Mucosa of rectum (tissue), 2 donors: Measurements from ENCODE around the gene MTUS2.

Experiments used
- H3K27ac ChIP-seq, 2 donors: one replicate each; pipeline ENCODE4 v1.7.0; 2013; ENCODE audit warnings: inconsistent platforms in 2 of 2, low read depth in 2 of 2, low read length in 2 of 2
- H3K27me3 ChIP-seq, 2 donors: one replicate each; pipeline ENCODE4 v1.7.0; 2013; ENCODE audit warnings: low read length in 2 of 2; ENCODE audit not compliant: control insufficient read depth in 2 of 2, insufficient read depth in 2 of 2
- H3K36me3 ChIP-seq, 2 donors: one replicate each; pipeline ENCODE4 v1.7.0; 2013; ENCODE audit warnings: low read length in 2 of 2; ENCODE audit not compliant: control insufficient read depth in 2 of 2, insufficient read depth in 2 of 2
- H3K4me1 ChIP-seq, 2 donors: one replicate each; pipeline ENCODE4 v1.7.0; 2013; ENCODE audit warnings: low read length in 2 of 2, mild to moderate bottlenecking in 1 of 2; ENCODE audit not compliant: control insufficient read depth in 2 of 2, insufficient read depth in 2 of 2
- H3K4me3 ChIP-seq, 2 donors: one replicate each; pipeline ENCODE4 v1.7.0; 2013; ENCODE audit warnings: low read length in 2 of 2
- H3K9ac ChIP-seq, 2 donors: one replicate each; pipeline ENCODE4 v1.7.0; 2013; ENCODE audit warnings: low read length in 2 of 2, low read depth in 1 of 2, mild to moderate bottlenecking in 1 of 2
- H3K9me3 ChIP-seq, 2 donors: one replicate each; pipeline ENCODE4 v1.7.0; 2013; ENCODE audit warnings: low read length in 2 of 2; ENCODE audit not compliant: control insufficient read depth in 2 of 2
- donor health status: healthy.
- donor health status: Normal muscosa, but diverticular disease.

Gene MTUS2

GRCh38 chr13:29137016-29137415 is 316.9 kb downstream of the MTUS2 start:
- Histone ChIP-seq H3K9me3 (peaks cover 0 to 2% of the 10 kb centered on the region in 2 donors), H3K27ac (no peak overlapping the region), H3K36me3 (no peaks in the 10 kb centered on the region), H3K27me3 (no peaks in the 10 kb centered on the region), H3K4me1 (no peaks in the 10 kb centered on the region), H3K4me3 (no peak overlapping the region), H3K9ac (no peak overlapping the region)

- no peaks in the 10 kb centered on the region for H3K36me3 ChIP-seq
- no peaks in the 10 kb centered on the region for H3K4me1 ChIP-seq
- no peak overlapping the region for H3K27ac ChIP-seq
- no peaks in the 10 kb centered on the region for H3K27me3 ChIP-seq
- no peak overlapping the region for H3K4me3 ChIP-seq
- no peak overlapping the region for H3K9ac ChIP-seq
- peaks cover 0 to 2% of the 10 kb centered on the region in 2 donors for H3K9me3 ChIP-seq
Observed at GRCh38 chr13:29137995-29138394, 317.9 kb downstream of the MTUS2 start.

GRCh38 chr13:29140277-29140676 is 320.1 kb downstream of the MTUS2 start:
- Histone ChIP-seq H3K4me3 (no peak overlapping the region), H3K9me3 (peaks cover 0 to 2% of the 10 kb centered on the region in 2 donors), H3K4me1 (no peaks in the 10 kb centered on the region), H3K9ac (no peak overlapping the region), H3K36me3 (no peaks in the 10 kb centered on the region), H3K27ac (no peak overlapping the region), H3K27me3 (no peaks in the 10 kb centered on the region)

- no peaks in the 10 kb centered on the region for H3K9me3 ChIP-seq
- no peaks in the 10 kb centered on the region for H3K36me3 ChIP-seq
Observed at GRCh38 chr13:29143847-29144246, 323.7 kb downstream of the MTUS2 start.

GRCh38 chr13:29154390-29154789 is 334.3 kb downstream of the MTUS2 start:
- Histone ChIP-seq H3K27ac (no peak overlapping the region), H3K36me3 (no peaks in the 10 kb centered on the region), H3K4me1 (no peaks in the 10 kb centered on the region), H3K4me3 (no peak overlapping the region), H3K27me3 (no peaks in the 10 kb centered on the region), H3K9me3 (peaks cover 3 to 5% of the 10 kb centered on the region in 2 donors), H3K9ac (no peak overlapping the region)

More at GRCh38 chr13:29143847-29144246, 323.7 kb downstream of the MTUS2 start:
- Histone ChIP-seq H3K4me1 (no peaks in the 10 kb centered on the region), H3K9ac (no peak overlapping the region), H3K27ac (no peak overlapping the region), H3K27me3 (no peaks in the 10 kb centered on the region), H3K4me3 (no peak overlapping the region)

GRCh38 chr13:29156136-29156535 is 336.0 kb downstream of the MTUS2 start:
- Histone ChIP-seq H3K36me3 (no peaks in the 10 kb centered on the region), H3K4me1 (no peaks in the 10 kb centered on the region), H3K27ac (no peak overlapping the region), H3K4me3 (no peak overlapping the region), H3K9ac (no peak overlapping the region), H3K9me3 (peaks cover 3 to 5% of the 10 kb centered on the region in 2 donors), H3K27me3 (no peaks in the 10 kb centered on the region)

- no peak overlapping the region for H3K4me3 ChIP-seq
- no peaks in the 10 kb centered on the region for H3K27me3 ChIP-seq
- H3K27ac ChIP-seq: no peak overlapping the region
- H3K9me3 ChIP-seq: peaks cover 0 to 6% of the 10 kb centered on the region in 2 donors
- no peaks in the 10 kb centered on the region for H3K36me3 ChIP-seq
- no peak overlapping the region for H3K9ac ChIP-seq
- H3K4me1 ChIP-seq: no peaks in the 10 kb centered on the region
Observed at GRCh38 chr13:29159871-29160270, 339.7 kb downstream of the MTUS2 start.

- H3K9me3 ChIP-seq: peaks cover 0 to 8% of the 10 kb centered on the region in 2 donors
- no peak overlapping the region for H3K9ac ChIP-seq
- H3K4me1 ChIP-seq: no peaks in the 10 kb centered on the region
- no peak overlapping the region for H3K27ac ChIP-seq
- no peaks in the 10 kb centered on the region for H3K36me3 ChIP-seq
- H3K4me3 ChIP-seq: no peak overlapping the region
- H3K27me3 ChIP-seq: no peaks in the 10 kb centered on the region
Observed at GRCh38 chr13:29160862-29161261, 340.7 kb downstream of the MTUS2 start.

- Histone ChIP-seq H3K27ac (no peak overlapping the region), H3K27me3 (no peaks in the 10 kb centered on the region), H3K4me3 (no peak overlapping the region), H3K36me3 (no peaks in the 10 kb centered on the region), H3K9me3 (peaks cover 0 to 8% of the 10 kb centered on the region in 2 donors), H3K9ac (no peak overlapping the region), H3K4me1 (no peaks in the 10 kb centered on the region)
Observed at GRCh38 chr13:29161676-29162075, 341.5 kb downstream of the MTUS2 start.

- H3K27me3 ChIP-seq: no peaks in the 10 kb centered on the region
- H3K9me3 ChIP-seq: peaks cover 0 to 9% of the 10 kb centered on the region in 2 donors
- no peak overlapping the region for H3K4me3 ChIP-seq
- H3K36me3 ChIP-seq: no peaks in the 10 kb centered on the region
- H3K9ac ChIP-seq: no peak overlapping the region
- no peak overlapping the region for H3K27ac ChIP-seq
- no peaks in the 10 kb centered on the region for H3K4me1 ChIP-seq
Observed at GRCh38 chr13:29162638-29163235, 342.6 kb downstream of the MTUS2 start.
